IPS-20b (cell line): ENCODE measurements around the gene PLSCR3.
A peak's percentile ranks its signal among the peaks of the same experiment; 100 is the strongest.

Source experiments
- H3K27ac ChIP-seq: one replicate; pipeline ENCODE4 v1.5.1; 2013; ENCODE audit warnings: low read length
- H3K27me3 ChIP-seq: 2 replicates; pipeline ENCODE4 v1.6.1; 2013; ENCODE audit warnings: mild to moderate bottlenecking, low read length, inconsistent platforms; ENCODE audit not compliant: insufficient read depth
- H3K36me3 ChIP-seq: 2 replicates; pipeline ENCODE4 v1.6.1; 2013; ENCODE audit warnings: low read depth, mild to moderate bottlenecking, inconsistent platforms, low read length, moderate library complexity; ENCODE audit not compliant: insufficient read depth
- H3K4me1 ChIP-seq: 2 replicates; pipeline ENCODE4 v1.6.1; 2013; ENCODE audit warnings: mild to moderate bottlenecking, control low read depth, inconsistent platforms, low read length, moderate library complexity; ENCODE audit not compliant: insufficient read depth
- H3K4me3 ChIP-seq: 2 replicates; pipeline ENCODE4 v1.5.1; 2013; ENCODE audit warnings: mild to moderate bottlenecking, low read length, inconsistent platforms
- H3K9ac ChIP-seq: 2 replicates; pipeline ENCODE4 v1.6.1; 2013; ENCODE audit warnings: low read depth, mild to moderate bottlenecking, inconsistent platforms, low read length, moderate library complexity
- H3K9me3 ChIP-seq: 2 replicates; pipeline ENCODE4 v1.6.1; 2013; ENCODE audit warnings: mild to moderate bottlenecking, low read depth, low read length, inconsistent platforms; ENCODE audit not compliant: insufficient read depth

PLSCR3 gene

DNA sequence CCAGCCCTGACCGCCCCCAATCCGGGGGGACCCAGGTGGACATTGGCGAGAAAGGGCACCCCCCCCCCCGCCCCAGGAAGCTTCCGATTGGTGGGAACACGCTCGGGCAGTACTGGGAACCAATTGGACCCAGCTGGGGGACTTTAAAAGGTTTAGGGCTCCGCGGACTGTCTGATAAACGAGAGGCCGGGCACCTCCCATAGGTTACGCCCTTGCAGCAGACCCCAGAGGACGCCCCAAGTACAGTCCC lies 9.3 kb upstream of the PLSCR3 start:
- H3K4me3 ChIP-seq: peak overlapping the region; percentile 89
- peak overlapping the region; percentile 75 for H3K27ac ChIP-seq
- H3K36me3 ChIP-seq: peaks cover 1% of the 10 kb centered on the region; the same call in 1 of the 2 replicates
- H3K27me3 ChIP-seq: no peaks in the 10 kb centered on the region
- peak overlapping the region; percentile 76; the same call in 1 of the 2 replicates for H3K9ac ChIP-seq
- peaks cover 8% of the 10 kb centered on the region; the same call in 1 of the 2 replicates for H3K4me1 ChIP-seq
- no peaks in the 10 kb centered on the region for H3K9me3 ChIP-seq

DNA sequence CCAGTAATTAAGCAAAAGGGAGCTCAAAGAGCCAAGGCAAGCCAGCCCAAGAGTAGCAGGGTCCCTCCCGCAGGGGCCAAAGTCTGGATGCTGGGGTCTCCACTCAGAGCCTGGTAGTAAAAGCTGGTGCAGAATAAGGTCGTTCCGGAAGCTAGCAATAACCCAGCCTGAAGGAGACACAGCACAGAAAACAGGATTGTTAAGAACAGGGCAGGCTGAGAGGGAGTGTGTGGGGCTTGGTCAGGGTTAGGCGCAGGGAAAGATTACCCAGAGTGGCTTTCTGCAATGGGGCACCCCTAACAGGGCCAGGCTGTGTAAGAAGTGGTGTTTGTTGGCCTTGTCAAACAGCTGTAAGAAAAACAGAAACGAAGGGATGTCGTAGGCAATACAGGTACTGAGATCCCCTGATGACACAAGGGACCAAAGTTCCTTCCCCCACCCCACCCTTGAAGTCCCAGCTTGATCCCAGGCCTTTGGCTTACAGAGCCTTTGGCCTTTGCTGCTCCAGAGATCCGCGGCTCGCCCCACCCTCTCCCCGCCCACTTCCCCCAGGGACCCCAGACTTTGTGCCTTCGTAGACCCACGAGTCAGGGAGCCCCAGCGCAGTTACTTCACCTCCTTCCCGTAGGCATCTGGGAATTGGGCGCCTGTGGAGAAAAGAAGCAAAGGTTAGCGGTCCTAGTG lies 8.9 kb upstream of the PLSCR3 start:
- peak overlapping the region; percentile 89 for H3K4me3 ChIP-seq
- H3K9me3 ChIP-seq: no peaks in the 10 kb centered on the region
- H3K36me3 ChIP-seq: no peaks in the 10 kb centered on the region
- peak overlapping the region; percentile 75 for H3K27ac ChIP-seq
- H3K27me3 ChIP-seq: no peaks in the 10 kb centered on the region
- H3K4me1 ChIP-seq: peaks cover 8% of the 10 kb centered on the region; the same call in 1 of the 2 replicates
- H3K9ac ChIP-seq: peak overlapping the region; percentile 76; the same call in 1 of the 2 replicates

DNA sequence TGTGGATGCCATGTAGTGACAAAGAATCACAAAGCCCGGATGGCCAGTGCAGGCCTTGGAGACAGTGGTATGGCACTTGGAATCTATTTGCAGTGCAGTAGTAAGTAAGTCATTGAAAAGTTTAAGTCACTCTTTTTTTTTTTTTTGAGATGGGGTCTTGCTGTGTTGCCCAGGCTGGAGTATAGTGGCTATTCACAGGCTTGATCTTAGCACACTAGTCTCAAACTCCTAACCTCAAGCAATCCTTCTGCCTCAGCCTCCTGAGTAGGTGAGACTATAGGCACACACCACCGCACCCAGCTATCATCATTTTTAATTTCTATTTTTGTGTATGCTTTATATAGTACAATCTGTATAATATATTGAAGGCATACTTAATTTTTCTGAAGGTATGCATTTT lies 4.3 kb upstream of the PLSCR3 start:
- Histone ChIP-seq H3K4me1 (peaks cover 4% of the 10 kb centered on the region; the same call in 1 of the 2 replicates), H3K27ac (no peak overlapping the region), H3K9ac (no peak overlapping the region), H3K36me3 (no peaks in the 10 kb centered on the region), H3K27me3 (no peaks in the 10 kb centered on the region; the same call in 1 of the 2 replicates), H3K4me3 (no peak overlapping the region), H3K9me3 (no peaks in the 10 kb centered on the region)

DNA sequence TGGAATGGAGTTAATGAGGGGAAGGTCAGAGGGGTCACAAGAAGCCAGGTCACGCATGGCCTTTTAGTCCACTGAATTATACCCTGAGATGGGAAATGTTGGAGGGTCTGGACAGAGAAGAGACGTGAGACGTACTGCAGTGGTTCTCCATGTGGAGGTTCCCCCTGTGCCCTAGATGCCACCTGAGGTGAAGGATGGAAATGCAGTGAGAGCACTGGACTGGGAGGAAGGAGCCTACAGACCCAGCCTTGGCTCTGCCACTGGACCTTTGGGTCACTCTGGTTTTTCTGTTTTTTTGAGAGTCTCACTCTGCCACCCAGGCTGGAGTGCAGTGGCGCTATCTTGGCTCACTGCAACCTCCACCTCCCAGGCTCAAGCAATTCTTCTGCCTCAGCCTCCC lies 1.8 kb upstream of the PLSCR3 start:
- no peaks in the 10 kb centered on the region for H3K9me3 ChIP-seq
- no peaks in the 10 kb centered on the region; the same call in 1 of the 2 replicates for H3K27me3 ChIP-seq
- no peak overlapping the region for H3K27ac ChIP-seq
- H3K4me3 ChIP-seq: no peak overlapping the region
- H3K4me1 ChIP-seq: no peaks in the 10 kb centered on the region
- no peak overlapping the region for H3K9ac ChIP-seq
- peaks cover 13% of the 10 kb centered on the region; the same call in 1 of the 2 replicates for H3K36me3 ChIP-seq

DNA sequence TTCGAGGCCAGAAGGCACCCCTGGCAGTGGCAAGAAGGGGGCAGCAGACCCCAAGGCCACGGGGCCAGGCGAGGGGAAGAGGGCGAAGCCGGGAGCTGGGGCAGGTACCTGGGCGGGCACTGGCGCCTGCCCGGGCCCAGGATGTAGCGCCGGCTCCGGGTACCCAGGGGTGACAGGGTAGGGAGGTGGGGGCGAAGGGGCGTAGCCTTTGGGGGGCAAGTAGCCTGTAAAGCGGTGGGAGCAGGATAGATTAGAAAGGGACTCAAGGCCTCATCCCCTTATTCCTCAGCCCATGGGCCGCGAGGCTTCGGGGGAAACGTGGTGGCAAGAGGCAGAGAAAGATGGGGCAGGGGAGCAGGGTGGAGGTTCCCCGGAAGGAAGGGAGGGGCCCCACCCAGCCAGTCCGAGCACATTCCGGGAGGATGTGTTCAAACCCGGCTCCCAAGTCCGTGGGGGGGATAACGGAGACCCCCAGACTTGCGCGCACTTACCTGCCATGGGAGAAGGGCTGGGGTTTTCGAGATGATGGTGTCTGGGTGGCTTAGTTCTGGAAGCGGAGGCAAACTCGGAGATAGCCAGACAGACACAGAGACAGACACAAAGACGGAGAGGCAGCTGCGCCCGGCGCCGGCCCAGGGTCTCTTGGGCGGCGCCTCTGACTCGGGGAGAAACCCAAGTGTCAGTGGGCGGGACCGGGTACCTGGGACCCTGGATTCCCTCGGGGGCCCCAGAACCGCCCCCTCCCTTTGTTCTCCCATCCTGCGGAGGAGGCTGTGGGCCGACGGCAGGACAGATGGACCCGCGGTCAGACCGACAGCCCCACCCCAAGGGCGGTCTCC lies 493 bp downstream of the PLSCR3 start:
- no peak overlapping the region for H3K27ac ChIP-seq

DNA sequence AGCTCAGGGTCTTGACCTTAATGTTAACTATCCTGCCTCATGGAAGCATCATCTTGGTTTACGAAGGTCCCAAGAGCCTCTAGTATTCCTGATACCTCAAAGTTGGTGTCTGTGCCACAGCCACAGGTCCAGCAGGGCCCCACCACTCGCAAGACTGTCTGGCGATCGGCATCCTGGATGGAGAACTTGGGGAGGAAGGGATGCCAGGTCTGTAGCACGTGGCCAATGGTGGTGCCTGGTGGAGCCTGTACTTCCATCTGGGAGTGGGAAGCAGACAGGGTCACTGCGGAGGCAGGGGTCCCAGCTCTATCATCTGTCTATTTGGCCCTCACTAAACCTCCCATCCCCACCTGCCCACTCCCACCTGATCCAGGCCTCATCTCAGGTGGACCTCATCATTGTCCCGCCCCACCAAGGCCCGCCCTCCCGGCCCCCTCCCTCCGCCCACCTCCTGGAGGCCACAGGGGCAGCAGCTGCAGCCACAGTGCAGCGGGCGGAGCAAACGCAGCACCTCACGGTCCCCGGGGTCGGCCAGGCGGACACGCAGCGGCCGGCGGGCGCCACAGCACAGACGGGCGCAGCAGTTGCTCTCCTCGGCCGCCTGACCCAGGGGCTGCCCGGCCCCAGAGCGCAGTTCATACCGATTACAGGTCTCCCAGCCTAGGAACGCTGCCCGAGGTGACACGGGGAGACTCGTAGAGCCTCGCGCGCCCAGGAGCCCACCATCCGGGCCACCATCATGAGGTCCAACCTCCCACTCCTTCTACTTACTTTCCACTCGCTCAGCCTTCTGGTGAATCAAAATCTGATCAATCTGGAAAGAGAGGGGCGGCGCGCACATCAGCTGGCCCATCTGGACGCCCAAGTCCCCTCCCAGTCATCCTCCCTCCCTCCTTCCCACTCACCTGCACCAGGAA lies 1.4 kb downstream of the PLSCR3 start:
- H3K9me3 ChIP-seq: no peaks in the 10 kb centered on the region
- no peaks in the 10 kb centered on the region for H3K4me1 ChIP-seq
- peak overlapping the region; percentile 93 for H3K4me3 ChIP-seq
- H3K27me3 ChIP-seq: no peaks in the 10 kb centered on the region; the same call in 1 of the 2 replicates
- peak overlapping the region; percentile 75 for H3K9ac ChIP-seq
- peaks cover 42% of the 10 kb centered on the region; the same call in 1 of the 2 replicates for H3K36me3 ChIP-seq
- H3K27ac ChIP-seq: no peak overlapping the region

More for the DNA sequence above, 493 bp downstream of the PLSCR3 start:
- peak overlapping the region; percentile 75; the same call in 1 of the 2 replicates for H3K9ac ChIP-seq
- no peaks in the 10 kb centered on the region for H3K9me3 ChIP-seq
- H3K36me3 ChIP-seq: peaks cover 36% of the 10 kb centered on the region; the same call in 1 of the 2 replicates
- H3K27me3 ChIP-seq: no peaks in the 10 kb centered on the region; the same call in 1 of the 2 replicates
- H3K4me1 ChIP-seq: no peaks in the 10 kb centered on the region
- peak overlapping the region; percentile 93 for H3K4me3 ChIP-seq

DNA sequence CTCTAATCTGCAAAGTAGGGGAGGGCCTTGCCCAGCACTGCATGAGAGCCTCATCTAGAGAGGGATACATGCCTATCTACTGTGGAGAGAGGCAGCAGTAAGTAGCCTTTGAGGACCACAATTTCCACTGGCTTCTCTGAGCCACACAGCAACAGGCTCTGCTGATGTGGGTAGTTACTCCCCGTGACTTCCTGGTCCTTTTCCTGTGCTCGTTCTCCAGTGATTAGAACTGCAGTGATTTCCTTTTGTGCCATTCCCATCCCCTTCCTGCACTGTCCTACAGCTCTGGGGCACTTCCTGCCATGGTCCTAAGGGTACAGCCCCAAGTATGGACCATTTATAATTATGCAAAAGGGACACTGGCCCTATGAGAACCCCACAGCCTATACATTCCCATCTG lies 3.0 kb downstream of the PLSCR3 start:
- Histone ChIP-seq H3K9me3 (no peaks in the 10 kb centered on the region), H3K4me1 (no peaks in the 10 kb centered on the region), H3K9ac (no peak overlapping the region), H3K27me3 (no peaks in the 10 kb centered on the region; the same call in 1 of the 2 replicates), H3K4me3 (no peak overlapping the region), H3K27ac (no peak overlapping the region), H3K36me3 (peaks cover 42% of the 10 kb centered on the region)

DNA sequence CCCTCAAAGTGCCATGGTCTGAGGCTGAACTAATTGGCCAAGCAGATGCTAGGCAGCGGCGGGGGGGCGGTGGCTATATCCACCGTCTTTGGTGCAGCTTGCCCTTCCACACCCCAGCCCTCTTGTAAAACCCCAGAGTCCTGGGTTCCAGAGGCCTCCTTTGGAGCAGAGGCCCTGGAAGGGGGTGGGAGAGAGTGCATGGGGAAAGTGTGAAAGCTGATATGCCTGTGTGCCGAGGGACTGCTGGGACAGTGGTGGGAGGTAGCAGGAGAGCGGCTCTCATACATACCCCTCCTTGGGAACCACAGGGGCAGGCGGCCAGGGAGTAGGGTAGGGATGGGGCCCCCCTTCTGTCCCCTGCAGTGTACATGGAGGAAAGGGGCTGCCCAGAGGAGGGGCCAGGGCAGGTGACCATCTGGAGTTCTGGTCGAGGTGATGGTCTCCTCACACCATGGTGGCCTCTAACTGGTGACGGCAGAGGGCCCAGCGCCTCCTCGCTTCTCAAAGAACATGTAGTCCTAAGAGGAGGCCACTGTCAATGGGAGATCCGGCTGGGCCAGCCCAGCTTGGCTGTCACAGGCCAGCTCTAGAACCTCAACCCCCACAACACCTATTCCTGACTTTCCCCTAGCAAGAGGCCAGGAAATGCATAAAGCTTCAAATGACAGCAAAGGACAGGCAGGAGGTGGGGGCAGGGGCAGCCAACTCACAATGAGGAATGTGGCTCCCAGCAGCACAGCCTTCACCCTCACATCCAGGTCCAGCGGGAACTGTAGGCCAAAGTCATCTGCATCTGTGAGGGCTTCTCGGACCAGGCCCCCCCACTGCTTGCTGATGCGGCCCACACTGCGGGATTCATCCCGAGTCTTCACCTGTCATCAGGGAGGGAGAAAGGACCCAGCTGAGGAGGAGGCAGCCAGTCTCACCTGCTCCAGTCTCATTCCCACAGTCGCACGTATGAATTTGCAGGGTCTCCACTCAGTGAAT lies 4.1 kb downstream of the PLSCR3 start:
- Histone ChIP-seq H3K4me3 (no peak overlapping the region), H3K27me3 (no peaks in the 10 kb centered on the region; the same call in 1 of the 2 replicates), H3K36me3 (peaks cover 46% of the 10 kb centered on the region), H3K9ac (no peak overlapping the region), H3K27ac (no peak overlapping the region), H3K4me1 (no peaks in the 10 kb centered on the region), H3K9me3 (no peaks in the 10 kb centered on the region)

DNA sequence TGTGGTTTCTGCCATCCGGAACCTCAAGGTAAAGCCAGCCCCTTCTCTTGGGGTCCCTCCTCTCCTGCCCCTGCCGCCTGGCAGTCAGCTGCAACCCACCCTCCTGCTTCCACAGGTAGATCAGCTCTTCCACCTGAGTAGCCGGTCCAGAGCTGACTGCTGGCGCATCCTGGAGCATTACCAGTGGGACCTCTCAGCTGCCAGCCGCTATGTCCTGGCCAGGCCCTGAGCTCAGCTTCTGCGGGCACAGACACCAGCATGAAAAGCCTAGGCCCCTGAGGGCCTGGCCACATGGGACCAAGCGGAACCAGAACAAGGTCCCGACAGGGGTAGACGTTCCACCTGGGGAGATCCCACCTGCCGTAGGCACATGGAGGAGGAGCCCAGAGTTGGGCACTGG lies 5.5 kb downstream of the PLSCR3 start:
- no peak overlapping the region for H3K4me3 ChIP-seq
- H3K9me3 ChIP-seq: no peaks in the 10 kb centered on the region
- H3K36me3 ChIP-seq: peaks cover 46% of the 10 kb centered on the region
- no peak overlapping the region for H3K9ac ChIP-seq
- H3K27ac ChIP-seq: no peak overlapping the region
- 0 out of 2 replicates have a peak, but pooled peaks cover 2% of the 10 kb centered on the region for H3K4me1 ChIP-seq
- peaks cover 1% of the 10 kb centered on the region; the same call in 1 of the 2 replicates for H3K27me3 ChIP-seq

DNA sequence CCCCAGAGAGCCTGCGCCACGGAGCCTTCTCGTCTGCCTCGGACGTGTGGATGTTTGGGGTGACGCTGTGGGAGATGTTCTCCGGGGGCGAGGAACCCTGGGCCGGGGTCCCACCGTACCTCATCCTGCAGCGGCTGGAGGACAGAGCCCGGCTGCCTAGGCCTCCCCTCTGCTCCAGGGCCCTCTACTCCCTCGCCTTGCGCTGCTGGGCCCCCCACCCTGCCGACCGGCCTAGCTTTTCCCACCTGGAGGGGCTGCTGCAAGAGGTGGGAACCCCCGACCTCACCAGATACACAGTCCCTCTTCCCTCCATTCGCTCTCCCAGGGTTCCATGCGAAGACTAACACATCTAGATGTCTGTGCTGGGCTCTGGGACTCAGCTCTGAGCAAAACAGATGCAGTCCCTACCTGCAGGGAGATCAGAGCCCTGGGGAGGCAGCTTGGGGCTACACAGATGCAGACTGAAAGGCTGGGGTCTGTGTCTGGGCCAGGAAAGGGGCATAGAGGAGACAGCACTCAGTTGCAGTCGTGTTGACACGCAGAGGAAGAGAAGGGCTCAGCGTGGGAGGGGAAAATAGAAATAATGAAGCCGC lies 9.7 kb downstream of the PLSCR3 start:
- H3K36me3 ChIP-seq: peaks cover 17% of the 10 kb centered on the region
- H3K4me1 ChIP-seq: 0 out of 2 replicates have a peak, but pooled peaks cover 2% of the 10 kb centered on the region
- no peaks in the 10 kb centered on the region for H3K9me3 ChIP-seq
- peaks cover 44% of the 10 kb centered on the region for H3K27me3 ChIP-seq
- H3K9ac ChIP-seq: peak overlapping the region; percentile 73; the same call in 1 of the 2 replicates
- no peak overlapping the region for H3K27ac ChIP-seq
- H3K4me3 ChIP-seq: peak overlapping the region; percentile 78
